Astrocyte (in vitro differentiated cells and primary cell): ENCODE measurements around the gene KLK5.

Experiments used
- EZH2 ChIP-seq: IDR thresholded peaks from 2 replicates; pipeline ENCODE4 v1.6.1; 2012; ENCODE audit warnings: mild to moderate bottlenecking, low read length, inconsistent platforms; ENCODE audit not compliant: insufficient read depth
- TF ChIP-seq, protein P1 (sequence below): IDR thresholded peaks from 2 replicates; pipeline ENCODE4 v1.5.1; 2011; ENCODE audit warnings: low read depth, mild to moderate bottlenecking, inconsistent platforms, low read length, moderate library complexity; ENCODE audit not compliant: insufficient read depth

DNA sequence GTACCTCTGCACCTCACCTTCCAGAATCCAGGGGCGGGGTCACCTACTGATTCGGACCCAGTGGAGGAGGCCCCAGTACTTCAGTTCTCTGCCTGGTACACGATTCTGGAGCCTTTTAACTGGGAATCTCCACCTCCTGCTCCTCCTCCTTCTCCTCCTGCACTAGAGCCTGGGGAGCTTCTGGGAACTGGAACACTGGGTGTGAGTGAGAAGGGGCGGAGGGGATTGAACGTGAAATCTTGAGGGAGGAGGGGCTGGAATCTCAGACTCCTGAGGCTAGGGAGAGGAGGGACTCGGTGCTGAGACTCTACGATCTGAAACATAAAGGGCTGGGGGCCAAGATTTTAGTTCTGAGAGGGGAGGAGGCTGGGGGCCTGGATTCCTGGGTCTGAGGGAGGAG, 48.7 kb upstream of the KLK5 start, which contains the start of gene KLK8:
- TF ChIP-seq, protein P1, sequence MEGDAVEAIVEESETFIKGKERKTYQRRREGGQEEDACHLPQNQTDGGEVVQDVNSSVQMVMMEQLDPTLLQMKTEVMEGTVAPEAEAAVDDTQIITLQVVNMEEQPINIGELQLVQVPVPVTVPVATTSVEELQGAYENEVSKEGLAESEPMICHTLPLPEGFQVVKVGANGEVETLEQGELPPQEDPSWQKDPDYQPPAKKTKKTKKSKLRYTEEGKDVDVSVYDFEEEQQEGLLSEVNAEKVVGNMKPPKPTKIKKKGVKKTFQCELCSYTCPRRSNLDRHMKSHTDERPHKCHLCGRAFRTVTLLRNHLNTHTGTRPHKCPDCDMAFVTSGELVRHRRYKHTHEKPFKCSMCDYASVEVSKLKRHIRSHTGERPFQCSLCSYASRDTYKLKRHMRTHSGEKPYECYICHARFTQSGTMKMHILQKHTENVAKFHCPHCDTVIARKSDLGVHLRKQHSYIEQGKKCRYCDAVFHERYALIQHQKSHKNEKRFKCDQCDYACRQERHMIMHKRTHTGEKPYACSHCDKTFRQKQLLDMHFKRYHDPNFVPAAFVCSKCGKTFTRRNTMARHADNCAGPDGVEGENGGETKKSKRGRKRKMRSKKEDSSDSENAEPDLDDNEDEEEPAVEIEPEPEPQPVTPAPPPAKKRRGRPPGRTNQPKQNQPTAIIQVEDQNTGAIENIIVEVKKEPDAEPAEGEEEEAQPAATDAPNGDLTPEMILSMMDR, result no peak
- no peak for TF ChIP-seq EZH2
